PFSK-1 (cell line): ENCODE measurements around the gene GPR132.

Experiments used
- POLR2AphosphoS5 ChIP-seq: IDR thresholded peaks from 2 replicates; pipeline ENCODE4 v1.6.1; 2012; ENCODE audit warnings: low read depth, mild to moderate bottlenecking, control low read depth, low read length, moderate library complexity
- REST ChIP-seq, 2 experiments: IDR thresholded peaks; 2 replicates each; pipeline versions ENCODE4 v1.6.1 to v1.8.0; 2011 to 2012; ENCODE audit warnings: low read depth in 2 of 2, low read length in 2 of 2, control low read depth in 1 of 2, inconsistent platforms in 1 of 2, mild to moderate bottlenecking in 1 of 2, moderate library complexity in 1 of 2; ENCODE audit not compliant: insufficient read depth in 1 of 2
- SIN3A ChIP-seq: IDR thresholded peaks from 2 replicates; pipeline ENCODE4 v1.6.1; 2012; ENCODE audit warnings: mild to moderate bottlenecking, low read length, moderate library complexity, borderline replicate concordance; ENCODE audit not compliant: insufficient read depth
- TAF1 ChIP-seq: IDR thresholded peaks from 2 replicates; pipeline ENCODE4 v1.6.1; 2012; ENCODE audit warnings: low read length, control low read depth, borderline replicate concordance; ENCODE audit not compliant: insufficient read depth

DNA sequence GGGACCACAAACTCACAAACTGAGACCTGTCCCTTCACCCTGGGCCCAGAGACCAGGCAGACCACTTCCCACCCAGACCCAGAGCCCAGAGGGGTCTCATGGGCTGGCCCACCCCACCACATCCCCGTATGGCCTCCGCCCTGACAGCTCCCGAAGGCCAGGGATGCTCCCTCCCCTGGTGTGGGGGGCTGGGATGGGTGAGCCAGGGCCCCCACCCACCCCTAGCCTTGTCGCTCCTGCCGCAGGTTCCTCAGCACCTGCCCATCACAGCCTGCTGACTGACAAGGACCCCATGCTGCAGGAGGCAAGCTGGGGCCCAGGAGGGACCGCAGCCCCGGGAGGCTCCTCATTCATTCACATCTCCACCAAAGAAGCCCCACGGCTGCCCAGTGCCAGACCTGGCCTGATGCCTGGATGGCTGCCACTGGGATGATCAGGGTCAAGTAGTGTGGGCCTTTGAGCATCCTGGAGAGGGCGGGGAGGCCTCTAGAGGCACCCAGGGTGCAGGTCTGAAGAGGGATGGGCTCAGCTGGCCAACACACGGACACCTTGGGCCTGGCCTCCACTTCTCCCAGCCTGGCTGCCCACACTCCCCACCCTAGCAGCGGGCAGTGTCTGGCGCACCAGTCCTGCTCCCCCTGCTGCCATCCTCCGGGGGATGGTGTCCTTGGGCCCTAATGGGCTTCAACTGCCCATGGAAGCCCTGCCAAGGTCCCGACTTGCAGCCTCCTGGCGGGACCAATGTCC lies 24.7 kb upstream of the GPR132 start:
- TF ChIP-seq REST (IDR thresholded peaks at IDR 0.05; ENCODE audit: insufficient read depth in 1 of 2, low read depth in 2 of 2, low read length in 2 of 2) = no peak
- TF ChIP-seq TAF1 = no peak
- TF ChIP-seq POLR2AphosphoS5 = no peak
- TF ChIP-seq SIN3A = no peak
